ENCODE measurements around the gene PSAPL1.
A peak's percentile ranks its signal among the peaks of the same experiment; 100 is the strongest.

Gene PSAPL1

GRCh38 chr4:7418131-7418943 lies 16.4 kb downstream of the PSAPL1 start:
- DNase-seq, result no peak

DNA sequence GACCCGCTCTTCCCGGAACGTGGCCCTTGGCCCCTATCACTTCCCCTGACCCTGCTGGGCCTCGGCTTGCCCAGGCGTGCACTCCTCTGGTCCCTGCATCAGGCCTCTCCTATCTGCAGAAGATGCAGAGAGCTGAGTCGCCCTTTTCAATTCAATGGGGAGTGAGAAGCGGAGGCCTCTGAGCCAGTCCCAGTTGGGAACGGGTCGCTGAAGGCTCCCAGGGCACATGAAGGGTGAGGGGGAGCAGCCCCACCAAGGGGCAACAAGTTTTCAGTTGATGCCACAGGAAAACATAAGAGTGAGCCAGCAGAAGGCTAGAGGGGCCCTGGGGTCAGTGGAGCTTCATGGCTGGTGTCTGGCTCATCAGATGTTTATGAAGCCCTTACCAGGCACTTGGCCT lies 17.1 kb downstream of the PSAPL1 start:
- no peak for DNase-seq

DNA sequence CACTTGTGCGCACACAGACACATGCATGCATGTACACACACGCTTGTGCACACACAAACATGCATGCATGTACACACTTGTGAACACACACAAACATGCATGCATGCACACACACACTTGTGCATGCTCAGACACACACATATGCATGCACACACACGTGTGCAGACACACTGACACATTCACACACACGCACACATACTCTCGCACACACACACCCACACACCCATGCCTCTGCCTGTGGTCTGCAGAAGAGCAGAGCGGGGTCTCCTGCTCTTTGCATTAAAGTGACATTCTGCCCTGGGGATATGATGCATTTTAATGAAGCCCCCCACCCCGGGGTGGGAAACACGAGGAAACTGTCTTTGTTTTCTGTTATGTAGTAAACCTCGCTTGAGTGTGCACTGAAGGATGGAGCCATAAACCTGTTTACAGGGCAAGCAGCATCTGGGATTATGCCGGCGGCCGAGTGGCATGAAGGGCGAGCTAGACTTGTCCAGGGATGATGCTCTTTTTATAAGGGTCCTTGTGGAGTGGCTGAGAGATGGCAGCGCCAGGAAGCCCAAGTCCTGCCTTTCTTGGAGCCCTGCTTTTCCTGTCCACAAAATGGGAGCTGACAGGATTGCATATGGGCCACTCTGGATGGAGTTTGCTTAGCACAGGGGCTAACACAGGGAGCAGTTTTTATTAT lies 17.8 kb downstream of the PSAPL1 start:
- no peak for DNase-seq

DNA sequence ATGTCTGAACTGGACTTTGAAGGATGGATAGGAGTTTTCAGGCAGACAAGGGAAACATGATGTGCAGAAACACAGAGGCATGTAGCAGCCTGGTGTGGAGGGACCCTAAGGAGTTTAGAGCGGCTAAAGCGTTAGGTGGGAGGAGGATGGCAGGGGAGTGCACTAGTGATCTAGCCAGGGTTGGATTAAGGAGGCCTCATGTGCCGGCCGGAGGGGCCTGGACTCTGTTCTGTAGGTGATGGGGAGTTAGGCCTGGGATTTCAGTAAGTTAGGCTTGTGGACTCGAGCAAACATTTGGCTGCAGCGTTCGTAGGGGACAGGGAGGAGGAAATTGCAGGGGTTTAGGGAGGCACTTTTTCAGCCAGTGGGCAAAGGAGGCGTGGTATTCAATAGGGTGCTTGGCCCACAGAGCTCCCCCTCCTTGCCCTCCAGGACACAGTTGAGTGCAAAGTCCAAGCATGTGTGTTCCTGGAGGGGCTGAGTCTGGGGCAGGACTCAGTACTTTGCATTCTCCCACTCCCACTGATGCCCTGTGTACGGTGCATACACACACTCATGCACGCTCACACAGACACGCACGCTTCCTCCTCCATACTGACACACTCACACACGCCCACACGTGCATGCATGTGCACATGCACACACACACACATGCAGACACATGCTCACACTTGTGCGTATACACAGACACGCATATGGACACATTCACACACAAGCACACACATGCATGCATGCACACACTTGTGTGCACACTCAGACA lies 18.6 kb downstream of the PSAPL1 start:
- DNase-seq, result no peak

DNA sequence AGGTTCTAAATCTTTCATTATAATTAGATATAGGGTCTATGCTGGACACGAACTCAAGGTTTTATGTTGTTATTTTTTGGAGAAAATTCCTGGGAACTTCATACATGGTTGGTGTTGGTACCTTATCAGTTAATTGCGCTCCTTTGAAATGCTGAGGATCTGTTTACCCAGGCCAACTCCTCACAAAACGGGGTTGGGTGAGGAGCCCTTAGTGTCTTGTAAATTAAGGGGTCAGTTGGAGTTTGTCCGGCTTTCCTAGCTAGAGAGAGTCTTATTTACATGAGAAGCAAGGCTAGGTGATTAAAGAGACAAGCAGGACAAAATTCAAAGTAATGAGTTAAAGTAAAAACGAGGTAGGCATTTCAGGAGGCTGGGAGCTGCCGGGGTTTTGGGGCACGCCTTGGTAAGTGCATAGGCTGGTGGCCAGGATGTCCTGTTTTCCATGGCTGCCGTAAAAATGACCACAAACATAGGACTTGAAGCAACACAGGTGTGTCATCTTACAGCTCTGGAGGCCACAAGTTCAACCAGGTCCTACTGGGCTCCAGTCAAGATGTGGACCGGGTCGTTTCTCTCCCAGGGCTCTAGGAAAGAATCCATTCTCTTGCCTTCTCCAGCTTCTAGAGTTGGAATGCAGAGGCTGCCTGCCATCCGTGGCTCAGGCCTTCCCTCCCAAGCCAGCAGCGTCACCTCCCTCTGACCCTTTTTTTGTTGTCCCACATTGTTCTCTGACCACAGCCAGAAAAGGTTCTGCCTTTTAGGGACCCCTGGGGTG lies 19.8 kb downstream of the PSAPL1 start:
- no peak for DNase-seq

GRCh38 chr4:7414046-7414445 lies 20.7 kb downstream of the PSAPL1 start:
- DNase-seq, result no peak

GRCh38 chr4:7412554-7412912 lies 22.2 kb downstream of the PSAPL1 start:
- no peak for DNase-seq

DNA sequence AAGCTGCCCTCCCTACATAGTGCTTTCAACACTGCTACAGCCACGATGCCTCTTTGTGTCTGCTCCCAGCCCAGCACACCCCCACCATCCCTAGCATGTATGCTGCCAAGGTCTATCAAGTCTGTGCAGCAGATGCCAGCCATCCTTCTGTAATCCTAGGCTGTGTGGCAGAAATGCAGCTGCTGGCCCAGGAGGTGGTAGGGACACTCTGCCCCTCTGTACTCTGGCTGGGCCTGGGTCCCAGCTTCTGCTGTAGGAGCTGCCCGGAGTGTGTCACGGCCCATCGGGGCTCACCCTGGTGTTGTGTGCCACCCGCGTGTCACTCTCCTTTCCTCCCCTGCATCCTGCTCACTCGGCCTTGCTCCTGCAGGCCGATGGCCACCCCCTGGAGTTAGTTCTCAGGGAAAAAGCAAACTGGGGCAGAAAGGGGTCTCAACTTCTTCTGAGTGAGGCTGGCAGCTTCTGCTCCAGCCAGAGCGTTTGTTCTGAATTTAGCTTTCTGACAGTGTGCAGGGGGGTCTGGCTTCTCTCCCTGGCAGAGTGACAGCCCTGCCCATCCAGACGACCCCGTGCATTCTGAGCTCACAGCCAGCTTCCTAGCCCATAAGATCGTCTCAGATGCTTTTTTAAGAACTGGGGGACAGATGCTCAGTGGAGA lies 22.7 kb downstream of the PSAPL1 start:
- no peak for DNase-seq

- no peak for DNase-seq
Measured at GRCh38 chr4:7411491-7411890, 23.2 kb downstream of the PSAPL1 start.

GRCh38 chr4:7410446-7410845 lies 24.3 kb downstream of the PSAPL1 start:
- no peak for DNase-seq

DNA sequence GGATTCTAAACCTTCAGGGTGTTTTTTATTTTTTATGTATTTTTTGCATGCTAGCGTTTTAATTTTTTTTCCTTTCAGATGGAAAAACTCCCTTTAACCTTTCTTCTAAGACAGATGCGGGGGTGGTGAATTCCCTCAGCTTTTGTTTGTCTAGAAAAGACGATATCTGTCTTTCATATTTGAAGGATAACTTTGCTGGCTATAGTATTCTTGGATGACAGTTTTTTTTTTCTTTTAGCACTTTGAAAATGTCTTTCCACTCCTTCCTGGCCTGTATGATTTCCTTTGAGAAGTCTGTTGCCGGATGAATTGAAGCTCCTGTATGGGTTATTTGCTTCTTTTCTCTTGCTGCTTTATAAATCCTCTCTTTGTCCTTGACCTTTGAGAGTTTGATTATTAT lies 26.6 kb downstream of the PSAPL1 start:
- DNase-seq, result no peak

DNA sequence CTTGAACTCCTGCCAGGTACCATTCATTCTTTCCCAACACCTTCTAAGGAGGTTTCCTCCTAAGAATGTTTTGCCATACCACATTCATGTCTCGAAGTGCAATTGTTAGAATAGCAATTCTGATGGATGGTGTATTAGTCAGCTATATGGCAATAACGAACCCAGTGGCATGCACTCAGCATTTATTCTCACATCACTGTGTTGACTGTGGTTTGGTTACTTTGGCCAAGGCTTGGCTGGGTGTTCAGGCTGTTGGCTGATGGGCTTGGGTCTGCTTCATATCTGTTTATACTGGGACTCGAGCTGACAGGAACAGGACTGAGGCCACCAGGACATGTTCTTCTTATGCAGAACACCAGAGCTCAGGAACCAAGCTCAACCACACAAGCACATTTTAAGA lies 31.7 kb downstream of the PSAPL1 start:
- no peak for DNase-seq

GRCh38 chr4:7402526-7402925 lies 32.2 kb downstream of the PSAPL1 start:
- no peak for DNase-seq

GRCh38 chr4:7400671-7401298 lies 33.9 kb downstream of the PSAPL1 start:
- DNase-seq, result no peak

GRCh38 chr4:7399440-7400234 lies 35.1 kb downstream of the PSAPL1 start:
- DNase-seq, result no peak

- DNase-seq, result no peak
Measured at GRCh38 chr4:7398788-7399439, 35.8 kb downstream of the PSAPL1 start.

GRCh38 chr4:7398104-7398423 lies 36.7 kb downstream of the PSAPL1 start:
- peak; percentile 71 for DNase-seq

DNA sequence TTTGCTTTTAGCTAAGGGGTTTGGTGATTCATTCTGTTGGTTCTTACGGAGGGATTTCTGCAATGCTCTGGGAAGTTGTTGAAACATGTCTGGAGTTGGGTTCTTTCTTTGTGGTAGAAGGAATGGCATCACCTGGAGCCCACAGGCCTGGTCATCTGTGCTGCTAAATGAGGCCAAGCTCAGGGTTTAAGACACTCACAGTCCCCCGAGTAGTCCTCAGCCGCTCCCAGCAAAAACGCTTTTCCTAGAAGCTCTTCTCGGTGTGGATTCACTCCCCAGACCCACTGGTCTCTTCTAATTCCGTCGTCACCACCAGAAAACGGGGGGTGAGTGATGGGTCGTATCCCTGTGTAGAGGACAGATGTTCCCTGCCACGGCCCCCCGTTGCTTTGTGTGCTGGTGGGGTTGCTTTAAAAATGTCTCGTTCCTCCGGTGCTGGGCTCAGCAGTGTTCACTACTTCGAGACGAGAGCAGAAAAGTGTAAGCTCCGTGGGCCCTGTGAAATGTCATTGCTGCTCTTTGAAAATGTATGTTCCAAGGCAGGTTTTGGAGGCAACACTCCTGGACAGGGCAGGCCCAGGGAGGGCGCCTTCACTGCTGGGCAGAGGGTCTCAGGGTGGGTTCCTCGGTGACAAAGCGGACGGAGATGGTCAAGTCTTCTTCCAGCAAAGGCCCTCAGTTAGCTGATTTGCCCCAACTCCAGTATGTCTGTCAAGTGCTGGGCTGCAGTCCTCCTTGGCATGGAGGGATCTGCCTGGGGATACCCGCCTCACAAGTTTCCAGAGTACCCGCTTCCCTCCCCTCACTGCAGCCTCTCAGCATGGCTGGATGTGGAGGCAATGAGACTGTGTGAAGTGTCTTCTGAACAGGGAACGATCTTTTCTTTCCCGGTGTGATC lies 37.3 kb downstream of the PSAPL1 start:
- no peak for DNase-seq

DNA sequence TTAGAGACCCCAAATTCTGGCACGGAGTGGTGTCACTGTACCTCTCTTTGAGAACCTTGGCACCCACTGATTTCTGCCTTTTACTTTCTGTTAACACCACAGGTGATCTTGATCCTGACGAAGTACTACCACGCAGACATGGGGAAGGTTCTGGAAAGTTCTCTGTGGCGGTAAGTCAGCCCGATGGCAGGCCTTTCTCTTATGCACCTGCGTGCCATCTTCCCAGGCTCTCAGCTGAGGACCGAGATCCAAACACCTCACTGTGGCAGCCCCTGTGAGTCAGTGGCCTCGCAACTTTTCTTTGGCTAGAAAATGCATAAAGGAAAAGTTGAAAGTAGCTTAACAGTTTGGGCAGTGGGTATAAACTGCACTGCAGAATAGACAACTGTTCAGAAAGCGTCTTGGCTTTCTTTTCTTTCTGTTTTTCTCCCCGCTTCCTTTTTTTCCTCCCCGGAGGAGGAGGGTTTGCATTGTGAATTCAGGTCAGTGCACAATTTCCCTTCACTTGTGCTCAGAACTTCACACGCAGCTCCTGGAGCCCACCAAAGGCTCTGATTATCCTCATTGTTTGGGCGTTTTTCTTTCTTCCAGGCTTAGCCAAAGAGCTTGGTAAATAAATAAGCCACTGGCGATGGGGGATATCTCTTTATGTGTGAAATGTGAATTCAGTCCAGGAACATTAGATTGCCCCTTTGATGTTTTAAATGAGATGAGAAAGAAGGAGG lies 38.4 kb downstream of the PSAPL1 start:
- no peak for DNase-seq

All from fibroblast of skin of right quadriceps (primary cell).